LHCN-M2 (cell line): ENCODE data around the gene STPG1. TPM values are rescaled to one million over a fixed set of nuclear protein-coding genes. Genes with fewer than 3 reads are reported as not detected.
A peak's percentile ranks its signal among the peaks of the same experiment; 100 is the strongest.

Source experiments
- DNase-seq: peaks from one replicate; pipeline ENCODE4 v3.0.0-alpha.2; 2012; ENCODE audit warnings: low read depth
- total RNA-seq: library from RNA; depleted of rRNA; stranded (reverse); fragments of >200 nt; gene quantifications from 2 replicates; pipeline ENCODE4 v1.2.3, GENCODE V29; 2014

The STPG1 gene
- total RNA-seq, 1 experiment from 2014 or later = 4.9 TPM

- DNase-seq = no peak
Observed at GRCh38 chr1:24373044-24373443, 40.5 kb downstream of the STPG1 start.

GRCh38 chr1:24369801-24370200 lies 43.8 kb downstream of the STPG1 start:
- no peak for DNase-seq

DNA sequence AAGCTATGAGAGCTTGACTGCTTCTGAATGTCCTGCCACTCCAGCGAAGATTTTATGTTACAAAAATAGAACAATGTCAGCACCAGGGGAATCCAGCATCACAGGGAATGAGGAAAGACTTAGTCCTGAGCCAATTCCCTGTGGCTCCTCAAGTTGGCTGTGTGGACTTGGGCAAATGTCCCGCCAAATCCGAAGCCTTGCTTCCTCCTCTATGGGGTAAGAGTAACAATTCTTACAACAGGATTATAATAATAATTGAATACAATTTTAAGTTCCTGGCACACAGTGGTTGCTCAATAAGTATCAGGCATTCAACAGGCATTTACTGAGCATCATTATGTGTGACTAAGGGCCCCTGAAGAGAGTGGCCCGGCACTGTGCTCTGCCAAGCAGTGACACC lies 44.4 kb downstream of the STPG1 start:
- no peak for DNase-seq

- DNase-seq = no peak
Observed at GRCh38 chr1:24366707-24367106, 46.9 kb downstream of the STPG1 start.

DNA sequence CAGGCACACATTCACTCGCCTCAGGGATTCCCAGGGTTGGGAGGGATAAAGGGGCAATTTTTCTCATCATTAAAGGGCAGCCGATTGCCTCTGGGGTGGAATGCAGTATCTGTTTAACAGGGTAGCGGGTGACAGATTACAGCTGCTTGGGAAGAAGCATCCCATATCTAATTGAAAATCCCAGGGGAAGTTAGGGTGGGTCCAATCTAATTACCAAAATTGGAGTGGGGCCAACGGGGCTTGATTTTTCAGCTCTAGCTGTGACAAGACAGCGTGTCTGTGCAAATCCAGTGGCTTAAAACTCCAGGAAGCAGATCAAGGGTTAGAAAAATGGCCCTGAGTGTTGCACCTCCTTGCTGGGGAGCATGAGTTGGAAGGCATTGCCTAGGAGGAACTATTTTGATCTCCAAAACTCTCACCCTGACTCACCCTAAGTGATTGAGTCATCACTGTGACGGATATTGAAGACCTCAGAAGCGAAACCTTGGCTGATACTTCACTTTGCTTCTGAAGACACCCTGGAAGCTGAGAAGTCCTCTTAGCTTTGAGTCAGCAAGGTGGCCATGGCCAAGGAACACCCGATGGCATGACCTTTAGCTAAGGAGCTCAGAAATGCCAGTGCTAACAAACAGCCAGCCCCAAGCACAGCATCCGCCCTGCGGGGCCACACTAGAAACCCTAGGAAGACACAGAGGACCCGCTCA lies 48.5 kb downstream of the STPG1 start:
- DNase-seq = peak; percentile 82

DNA sequence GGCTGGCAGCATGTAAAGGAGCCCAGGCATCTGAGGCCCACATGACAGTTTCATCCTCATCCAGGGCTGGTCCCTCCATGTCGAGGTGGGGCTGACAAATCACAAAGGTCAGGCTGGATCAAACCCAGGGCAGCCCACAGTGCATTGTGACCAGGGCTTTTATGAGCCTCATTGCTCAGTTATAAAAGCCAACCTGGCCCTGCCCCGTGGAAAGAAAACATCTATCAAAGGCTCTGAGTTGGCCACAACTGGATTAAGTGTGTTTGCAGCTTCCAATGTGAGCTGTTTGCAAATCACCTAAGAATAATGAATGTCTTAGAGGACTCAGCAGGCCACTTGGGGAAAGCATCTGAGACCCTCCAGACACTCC lies 49.0 kb downstream of the STPG1 start:
- no peak for DNase-seq

GRCh38 chr1:24363994-24364393 lies 49.6 kb downstream of the STPG1 start:
- no peak for DNase-seq

DNA sequence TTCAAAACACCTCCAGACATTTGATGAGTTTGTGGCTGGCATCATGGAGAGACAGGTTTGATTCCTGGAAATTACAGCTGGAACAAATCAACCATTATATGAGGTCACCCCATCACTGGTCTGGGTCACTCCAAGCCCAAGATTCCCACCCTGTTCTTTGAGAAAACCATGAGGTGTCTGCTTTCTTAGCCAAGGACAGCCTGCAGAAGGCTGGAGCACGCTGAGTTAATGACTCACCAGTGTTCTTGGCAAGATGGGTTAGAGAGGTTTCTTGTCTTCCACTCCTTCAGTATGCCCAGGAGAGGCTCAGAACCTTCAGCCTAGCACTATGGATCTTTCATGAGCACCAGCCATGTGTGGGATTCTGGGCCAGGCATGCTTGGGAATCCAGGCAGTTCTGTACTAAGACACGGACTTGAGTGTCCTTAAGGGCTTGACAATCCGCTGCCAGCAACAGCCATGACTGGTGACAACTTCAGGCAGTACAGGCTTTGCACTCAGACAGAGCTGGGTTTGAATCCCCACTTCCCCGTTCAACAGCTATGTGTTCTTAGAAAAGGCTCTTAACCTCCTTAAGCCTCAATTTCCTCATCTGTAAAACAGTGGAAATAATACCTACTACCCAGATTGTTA lies 50.5 kb downstream of the STPG1 start:
- DNase-seq = peak; percentile 81

GRCh38 chr1:24362396-24362795 lies 51.2 kb downstream of the STPG1 start:
- no peak for DNase-seq

DNA sequence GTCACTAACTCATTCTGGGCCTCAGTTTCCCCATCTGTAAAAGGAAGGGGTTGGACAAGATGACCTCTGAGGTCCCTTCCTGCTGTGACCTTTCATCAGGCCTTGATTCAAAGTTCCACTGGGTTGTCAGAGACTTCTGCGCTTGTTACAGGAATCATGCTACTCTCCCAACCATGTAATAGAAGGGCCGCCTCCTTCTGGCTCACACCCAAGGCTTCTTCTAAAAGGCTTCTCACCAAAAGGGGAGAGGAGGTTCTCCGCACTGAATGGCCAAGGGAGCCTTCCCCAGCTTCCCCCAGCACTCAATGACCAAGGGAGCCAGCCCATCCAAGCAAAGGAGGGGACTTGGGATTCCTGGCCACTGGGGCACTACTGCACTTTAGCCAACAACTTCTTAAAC lies 51.8 kb downstream of the STPG1 start:
- DNase-seq = no peak

GRCh38 chr1:24360681-24361080 lies 52.9 kb downstream of the STPG1 start:
- no peak for DNase-seq

- DNase-seq = no peak
Observed at GRCh38 chr1:24357038-24357437, 56.5 kb downstream of the STPG1 start.

- no peak for DNase-seq
Observed at GRCh38 chr1:24355466-24355865, 58.1 kb downstream of the STPG1 start.

DNA sequence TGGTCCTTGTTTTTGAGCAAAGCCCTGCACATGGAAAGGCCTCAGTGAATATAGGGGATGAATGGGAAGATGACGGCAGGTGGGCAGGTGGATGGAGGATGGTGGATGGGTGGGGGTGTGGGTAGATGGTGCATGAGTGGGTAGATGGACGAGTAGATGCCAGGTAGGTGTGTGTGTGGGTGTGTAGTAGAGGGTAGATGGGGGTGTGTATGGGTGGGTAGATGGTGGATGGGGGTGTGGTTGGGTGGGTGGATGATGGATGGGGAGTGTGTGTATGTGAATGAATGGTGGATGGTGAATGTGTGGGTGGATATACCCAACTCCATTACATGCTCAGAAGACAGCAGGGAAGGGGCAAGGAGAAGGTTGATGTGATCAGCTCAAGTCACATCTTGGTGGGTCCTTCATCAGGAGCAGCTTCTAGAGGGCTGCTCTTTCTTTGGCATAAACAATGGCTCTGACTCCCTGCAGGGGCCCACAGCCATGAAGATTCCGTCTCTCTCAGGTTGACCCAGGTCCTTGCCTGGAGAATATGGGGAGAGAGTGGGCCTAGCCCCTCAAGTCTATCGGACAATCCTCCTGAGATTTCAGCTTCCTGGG lies 60.2 kb downstream of the STPG1 start:
- DNase-seq = no peak

GRCh38 chr1:24351918-24352627 lies 61.5 kb downstream of the STPG1 start:
- no peak for DNase-seq

- no peak for DNase-seq
Observed at GRCh38 chr1:24351247-24351646, 62.3 kb downstream of the STPG1 start.

GRCh38 chr1:24349891-24350290 lies 63.7 kb downstream of the STPG1 start:
- DNase-seq = no peak

GRCh38 chr1:24348196-24348595 lies 65.4 kb downstream of the STPG1 start:
- no peak for DNase-seq

DNA sequence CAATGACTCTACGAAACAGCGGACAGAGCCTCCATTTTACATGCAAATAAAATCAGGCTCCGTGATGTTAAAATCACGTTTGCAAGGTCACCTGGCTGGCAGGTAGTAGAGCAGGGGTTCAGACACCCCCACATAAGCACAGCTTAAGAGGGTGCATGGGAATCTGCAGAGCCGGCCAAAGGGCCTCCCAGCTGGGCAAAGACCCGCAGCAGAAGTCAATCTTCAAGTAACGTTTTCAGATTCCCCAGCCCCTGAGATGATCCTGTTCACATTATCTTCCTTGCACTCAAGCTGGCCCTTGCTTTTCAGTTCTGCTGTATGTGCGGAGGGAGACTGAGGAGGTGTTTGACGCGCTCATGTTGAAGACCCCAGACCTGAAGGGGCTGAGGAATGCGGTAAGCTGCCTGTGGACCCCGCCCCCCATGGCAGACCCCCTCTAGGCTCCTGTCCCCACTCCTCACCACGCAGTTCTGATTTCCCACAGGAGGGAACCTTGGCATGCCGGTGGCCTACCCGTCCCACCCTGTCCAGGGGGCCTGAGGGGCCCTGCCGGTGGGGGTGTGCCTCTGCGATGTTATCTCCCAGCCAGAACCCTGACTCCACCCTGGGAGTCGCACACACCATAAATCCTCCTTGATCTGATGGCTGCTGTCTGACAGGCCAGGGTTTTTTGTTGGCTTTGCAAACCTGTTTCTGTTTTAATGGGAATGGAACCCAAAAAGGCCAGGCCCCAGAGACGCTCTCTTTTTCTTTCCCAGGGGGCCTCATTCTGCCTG lies 66.2 kb downstream of the STPG1 start:
- no peak for DNase-seq

DNA sequence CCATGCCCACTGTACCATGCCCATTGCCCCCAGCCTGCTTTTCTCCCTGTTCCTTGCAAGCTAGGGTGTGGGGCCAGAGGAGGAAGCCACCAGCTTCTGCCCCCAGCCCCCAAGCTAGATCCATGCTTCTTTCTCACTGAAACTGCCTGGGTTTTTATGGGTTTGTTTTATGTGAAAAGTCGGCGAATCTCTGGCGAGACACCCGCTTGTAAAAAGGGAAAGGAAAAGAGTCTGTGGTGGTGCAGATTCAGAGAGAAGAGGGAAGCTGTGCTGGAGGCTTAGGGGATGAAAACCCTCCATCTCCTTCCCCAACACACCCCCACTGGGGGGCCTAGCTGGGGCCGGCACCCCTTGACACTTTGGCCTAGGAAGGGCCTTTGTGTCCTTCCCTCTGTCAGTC lies 68.2 kb downstream of the STPG1 start:
- no peak for DNase-seq

- DNase-seq = no peak
Observed at GRCh38 chr1:24344090-24344742, 69.4 kb downstream of the STPG1 start.
